ENCODE results near the gene AFAP1. TPM values are rescaled to one million over a fixed set of nuclear protein-coding genes. Genes with fewer than 3 reads are reported as not detected.

AFAP1 gene
- total and polyA plus RNA-seq, 2 of the 4 experiments (the other 2 are of a cell fraction) = 48.2 to 80.9 TPM

GRCh38 chr4:7955393-7955792 is 15.7 kb upstream of the AFAP1 start:
- Histone ChIP-seq H3K9me3 (ENCODE audit: control insufficient read depth, insufficient read depth, low read length) (0 out of 2 replicates have a peak, but pooled peaks cover 2% of the 10 kb centered on the region), H3K4me1 (ENCODE audit: control insufficient read depth, insufficient read depth, low read length) (peaks cover 12% of the 10 kb centered on the region), H3K14ac (replicated peaks; ENCODE audit: low read depth, low read length) (peak overlapping the region; percentile 29; the same call in 1 of the 2 replicates), H2AK5ac (ENCODE audit: low read depth, low read length) (peak overlapping the region; percentile 81), H2AK9ac (replicated peaks; ENCODE audit: low read depth, low read length, poor library complexity) (no peak overlapping the region), H3K9me1 (ENCODE audit: insufficient read depth, low read length) (peaks cover 17% of the 10 kb centered on the region), H3K56ac (ENCODE audit: extremely low read depth, insufficient read depth, low read length) (no peak overlapping the region), H3K36me3 (ENCODE audit: control insufficient read depth, insufficient read depth, low read length) (no peaks in the 10 kb centered on the region), H4K5ac (ENCODE audit: low read depth, low read length) (no peak overlapping the region), H3K4me3 (ENCODE audit: insufficient read depth, low read depth, low read length) (no peak overlapping the region), H3K4ac (ENCODE audit: low read depth, low read length) (no peak overlapping the region), H3K4me2 (ENCODE audit: low read depth, low read length) (no peak overlapping the region), H4K8ac (ENCODE audit: low read depth in 2 of 2, low read length in 2 of 2) (0 out of 4 replicates have a peak overlapping the region, but pooled peaks of 1 of the 2 experiments have one; percentile 9), H3K27me3 (ENCODE audit: control insufficient read depth, insufficient read depth, low read length) (no peaks in the 10 kb centered on the region), H2BK15ac (ENCODE audit: low read depth, low read length) (peak overlapping the region; percentile 86), H3K18ac (ENCODE audit: low read depth, low read length) (no peak overlapping the region; the same call in 1 of the 2 replicates), H2BK5ac (ENCODE audit: low read depth, low read length, poor library complexity, severe bottlenecking) (no peak overlapping the region), H4K20me1 (ENCODE audit: insufficient read depth, low read length) (no peaks in the 10 kb centered on the region), H2BK20ac (ENCODE audit: low read depth, low read length) (peak overlapping the region; percentile 49; the same call in 1 of the 2 replicates), H2AFZ (replicated peaks; ENCODE audit: low read length, poor library complexity) (no peak overlapping the region), H3K27ac (ENCODE audit: insufficient read depth, low read length) (no peak overlapping the region), H3K79me1 (ENCODE audit: low read depth in 1 of 2, low read length in 2 of 2) (peaks cover 0 to 10% of the 10 kb centered on the region in 2 experiments; a peak in 2 of 4 replicates), H2BK120ac (ENCODE audit: low read depth, low read length) (peak overlapping the region; percentile 27; the same call in 1 of the 2 replicates), H3K9ac (ENCODE audit: low read depth, low read length) (no peak overlapping the region), H3K23ac (ENCODE audit: low read depth, low read length) (no peak overlapping the region), H4K91ac (ENCODE audit: insufficient read depth, low read depth, low read length) (no peak overlapping the region; the same call in 1 of the 2 replicates)
- BruUV-seq (replicated peaks) = no TSS peak
- in situ Hi-C loops (cut with MboI; ENCODE audit: low sequenced_read_pairs) (no loop called here), dilution Hi-C loops (cut with HindIII; ENCODE audit: low sequenced_read_pairs, unreplicated experiment) (no loop called here), intact Hi-C loops (cut with micrococcal nuclease) (no loop called here)
- ChIA-PET POLR2A (ENCODE audit: unreplicated experiment) (interaction anchor here (0.8 kb wide), 1 partner anchor 87 kb away, joined by 9 read pairs; no protein-coding TSS in a partner anchor), CTCF (interaction anchor here (1.1 kb wide), 1 partner anchor 151 kb away, joined by 3 read pairs; no protein-coding TSS in a partner anchor)
- TF ChIP-seq SMC3 (IDR thresholded peaks at IDR 0.05; ENCODE audit: low read depth, low read length) (no peak), CHD1 (IDR thresholded peaks at IDR 0.05; ENCODE audit: low read depth, low read length) (no peak), RCOR1 (IDR thresholded peaks at IDR 0.05; ENCODE audit: insufficient replicate concordance, low read length) (no peak), BHLHE40 (IDR thresholded peaks at IDR 0.05; ENCODE audit: low read depth, low read length) (no peak), MAZ (IDR thresholded peaks at IDR 0.05; ENCODE audit: borderline replicate concordance, low read depth, low read length) (no peak), NFE2L2 (IDR thresholded peaks at IDR 0.05; ENCODE audit: low read depth, low read length) (no peak), MXI1 (IDR thresholded peaks at IDR 0.05; ENCODE audit: borderline replicate concordance, low read depth, low read length) (no peak)
- TF ChIP-seq, protein P1, sequence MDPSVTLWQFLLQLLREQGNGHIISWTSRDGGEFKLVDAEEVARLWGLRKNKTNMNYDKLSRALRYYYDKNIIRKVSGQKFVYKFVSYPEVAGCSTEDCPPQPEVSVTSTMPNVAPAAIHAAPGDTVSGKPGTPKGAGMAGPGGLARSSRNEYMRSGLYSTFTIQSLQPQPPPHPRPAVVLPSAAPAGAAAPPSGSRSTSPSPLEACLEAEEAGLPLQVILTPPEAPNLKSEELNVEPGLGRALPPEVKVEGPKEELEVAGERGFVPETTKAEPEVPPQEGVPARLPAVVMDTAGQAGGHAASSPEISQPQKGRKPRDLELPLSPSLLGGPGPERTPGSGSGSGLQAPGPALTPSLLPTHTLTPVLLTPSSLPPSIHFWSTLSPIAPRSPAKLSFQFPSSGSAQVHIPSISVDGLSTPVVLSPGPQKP (IDR thresholded peaks at IDR 0.05; ENCODE audit: borderline replicate concordance, low read depth, low read length) = no peak
- WGBS, 2 experiments (ENCODE audit: extremely low coverage in 2 of 2, insufficient read length in 1 of 2) = 100% methylated on average over 2 of the region's 4 CpGs; no CpG with 5 or more reads in 1 of the 2 experiments
- DNase-seq = no peak
- no peak for ATAC-seq (ENCODE audit: low read depth)

Measured in IMR-90 (cell line).